Stimulated activated CD8-positive, alpha-beta memory T cell treated with anti-CD3 and anti-CD28 coated beads, Interleukin-15, amount 100 ng/mL, for 1 hour (primary cell): ENCODE results near the gene MGAT1.
A peak's percentile ranks its signal among the peaks of the same experiment; 100 is the strongest.
"Not testable (repeated sequence)": the region's sequence is repeated elsewhere in the genome, so short reads cannot be mapped to it uniquely, and the experiment has no call there.

Experiments
- DNase-seq: peaks from one replicate; pipeline ENCODE4 v3.0.0-alpha.2; 2020; ENCODE audit warnings: low read depth

MGAT1 gene

DNA sequence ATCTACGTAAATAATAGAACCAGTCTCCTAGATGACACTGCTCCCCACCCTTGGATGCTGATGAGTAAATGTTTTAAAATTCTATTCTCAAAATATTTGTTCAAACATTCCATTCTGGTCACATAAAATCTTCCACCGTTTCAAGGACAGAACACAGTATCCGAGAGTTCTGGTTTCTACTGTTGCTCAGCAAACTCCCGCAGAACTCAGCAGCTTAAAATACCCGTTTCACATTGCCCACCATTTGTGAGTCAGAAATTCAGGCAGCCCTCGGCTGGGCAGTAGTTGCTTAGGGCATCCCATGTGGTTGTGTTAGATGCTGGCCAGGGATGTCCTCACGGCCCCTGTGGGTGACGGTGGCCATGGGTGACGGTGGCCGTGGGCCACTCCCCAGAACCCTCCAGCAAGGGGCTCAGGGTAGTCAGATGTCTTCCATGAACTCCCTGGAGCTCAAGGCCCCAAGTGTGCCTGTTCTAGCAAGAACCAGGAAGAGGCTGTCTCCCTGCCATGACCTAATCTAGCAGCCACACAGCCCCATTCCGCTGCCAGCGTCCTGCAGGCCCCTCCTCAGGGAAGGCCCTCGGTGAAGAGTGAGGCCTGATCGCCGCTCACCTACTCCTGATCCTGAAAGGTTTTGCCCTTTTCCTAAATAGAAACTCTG is 17.4 kb downstream of the MGAT1 start:
- DNase-seq, result no peak

- peak; percentile 47 for DNase-seq
Observed at GRCh38 chr5:180784497-180785097, 18.0 kb downstream of the MGAT1 start.

GRCh38 chr5:180783340-180784052 is 19.1 kb downstream of the MGAT1 start:
- DNase-seq, result no peak

DNA sequence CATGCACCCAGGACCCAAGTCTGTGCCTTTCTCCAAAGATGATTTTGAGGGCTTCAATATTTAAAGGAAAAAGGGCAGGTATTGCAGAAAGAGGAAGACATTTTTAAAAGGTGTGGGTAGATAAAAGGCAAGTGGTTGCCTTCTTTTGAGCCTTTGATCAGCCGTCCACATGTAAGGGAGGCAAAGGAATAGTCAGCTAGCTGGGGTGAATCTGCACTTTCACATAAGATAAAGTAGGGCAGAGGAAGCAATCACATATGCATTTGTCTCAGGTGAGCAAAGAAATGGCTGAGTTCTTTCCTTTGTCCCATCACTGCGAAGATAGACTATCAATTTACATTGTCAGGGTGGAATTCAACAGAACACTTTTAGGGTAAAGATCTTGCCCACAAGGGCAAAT is 19.9 kb downstream of the MGAT1 start:
- DNase-seq, result no peak

DNA sequence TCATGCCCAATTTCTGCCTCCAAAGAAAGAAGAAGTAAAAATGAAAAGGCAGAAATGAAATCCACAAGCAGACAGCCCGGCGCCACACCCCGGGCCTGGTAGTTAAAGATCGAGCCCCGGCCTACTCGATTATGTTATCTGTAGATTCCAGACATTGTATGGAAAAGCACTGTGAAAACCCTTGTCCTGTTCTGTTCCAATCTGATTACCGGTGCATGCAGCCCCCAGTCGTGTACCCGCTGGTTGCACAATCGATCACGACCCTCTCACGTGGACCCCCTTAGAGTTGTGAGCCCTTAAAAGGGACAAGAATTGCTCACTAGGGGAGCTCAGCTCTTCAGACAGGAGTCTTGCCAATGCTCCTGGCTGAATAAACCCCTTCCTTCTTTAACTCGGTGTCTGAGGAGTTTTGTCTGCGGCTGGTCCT is 20.7 kb downstream of the MGAT1 start:
- not testable (repeated sequence) for DNase-seq

DNA sequence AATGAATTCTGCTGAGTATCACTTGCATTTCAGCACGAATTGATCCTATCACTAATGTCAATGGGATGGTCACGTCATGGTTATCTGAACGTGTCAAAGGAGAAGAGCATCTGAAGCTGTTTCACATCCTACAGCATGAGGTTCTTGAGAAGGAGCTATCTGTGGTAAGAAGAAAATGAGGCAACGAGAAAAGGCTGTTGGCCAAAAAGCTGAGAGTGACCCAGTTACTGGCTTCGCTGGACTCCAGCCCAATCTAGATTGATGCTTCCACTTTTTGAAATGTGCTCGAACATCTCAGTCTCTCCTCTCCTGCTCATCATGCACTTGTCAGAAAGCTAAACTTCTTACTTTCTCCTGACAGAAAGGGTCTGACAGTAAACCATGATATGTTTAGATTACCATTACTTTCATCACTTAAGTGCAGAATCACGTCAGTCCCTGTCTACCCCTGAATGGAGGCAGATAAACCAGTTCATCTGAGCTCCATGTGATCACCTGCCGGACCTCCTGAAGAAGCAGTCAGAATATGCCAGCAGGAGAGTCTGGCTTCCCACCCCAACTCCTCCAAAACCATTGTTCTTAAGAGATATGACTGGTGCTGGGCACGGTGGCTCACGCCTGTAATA is 22.5 kb downstream of the MGAT1 start:
- DNase-seq, result no peak

DNA sequence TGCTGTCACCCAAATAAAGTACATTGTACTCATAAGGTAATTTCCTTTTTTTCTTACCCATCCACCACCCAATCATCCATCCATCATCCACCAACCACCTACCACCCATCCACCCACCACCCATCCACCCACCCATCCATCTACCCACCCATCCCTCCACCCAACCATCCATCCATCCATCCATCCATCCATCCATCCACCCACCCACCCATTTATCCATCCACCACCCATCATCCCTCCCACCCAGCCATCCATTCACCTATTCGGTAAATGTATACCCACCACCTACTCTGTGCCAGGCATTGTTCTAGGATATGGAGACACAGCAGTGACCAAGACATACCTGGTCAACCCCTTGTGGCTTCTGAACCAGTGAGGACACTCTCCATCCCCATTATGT is 25.1 kb downstream of the MGAT1 start:
- DNase-seq, result no peak

DNA sequence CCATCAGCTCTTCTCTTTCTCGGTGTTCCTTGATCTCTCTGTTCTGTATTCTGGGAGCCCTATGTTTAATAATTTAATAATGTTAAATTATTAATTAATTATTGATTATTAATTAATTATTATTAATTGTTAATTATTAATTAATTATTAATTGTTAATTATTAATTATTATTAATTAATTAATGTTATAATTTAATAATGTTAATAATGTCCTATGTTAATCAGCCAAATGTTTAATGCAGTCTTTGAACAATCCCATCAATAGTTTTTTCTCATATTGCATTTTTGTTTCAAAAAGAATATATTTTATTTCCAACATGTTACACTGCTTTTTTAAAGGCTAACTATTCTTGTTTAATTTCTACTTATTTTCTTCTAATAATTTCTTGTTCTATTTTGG is 26.2 kb downstream of the MGAT1 start:
- DNase-seq, result no peak

GRCh38 chr5:180775624-180776023 is 27.0 kb downstream of the MGAT1 start:
- DNase-seq, result no peak

GRCh38 chr5:180771839-180772238 is 30.8 kb downstream of the MGAT1 start:
- no peak for DNase-seq

GRCh38 chr5:180769821-180770220 is 32.8 kb downstream of the MGAT1 start:
- DNase-seq, result no peak

DNA sequence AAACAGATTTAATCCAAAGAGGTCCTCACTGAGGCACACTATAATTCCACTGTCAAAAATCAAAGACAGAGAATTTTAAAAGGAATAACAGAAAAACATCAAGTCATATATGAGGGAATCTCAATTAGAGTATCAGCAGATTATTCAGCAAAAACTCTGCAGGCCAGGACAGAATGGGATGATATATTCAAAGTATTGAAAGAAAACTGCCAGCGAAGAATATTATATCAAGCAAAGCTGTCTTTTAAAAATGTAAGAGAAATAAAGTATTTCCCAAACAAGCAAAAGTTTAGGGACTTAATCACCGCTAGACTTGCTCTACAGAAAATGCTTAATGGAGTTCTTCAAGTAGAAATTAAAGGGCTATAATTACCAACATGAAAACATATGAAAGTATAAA is 47.0 kb downstream of the MGAT1 start:
- no peak for DNase-seq

DNA sequence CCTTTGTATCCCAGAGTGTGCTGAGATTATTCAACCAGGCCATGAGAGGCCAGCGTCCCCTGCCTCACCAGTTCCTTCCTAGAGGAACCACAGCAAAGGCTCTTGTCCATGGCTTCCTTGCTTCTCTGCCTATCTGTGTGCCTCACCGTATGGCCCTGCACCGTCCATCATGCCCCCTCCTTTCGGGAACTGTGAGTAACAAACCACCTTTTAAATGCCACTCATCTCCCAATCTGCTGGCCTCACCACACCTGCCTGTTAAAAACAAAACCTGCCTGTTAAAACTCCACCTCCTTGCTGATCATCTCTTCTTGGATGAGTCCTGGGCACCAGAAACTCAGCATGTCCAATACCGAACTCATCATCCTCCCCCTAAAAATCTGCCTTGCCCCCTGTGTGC is 58.4 kb downstream of the MGAT1 start:
- no peak for DNase-seq

DNA sequence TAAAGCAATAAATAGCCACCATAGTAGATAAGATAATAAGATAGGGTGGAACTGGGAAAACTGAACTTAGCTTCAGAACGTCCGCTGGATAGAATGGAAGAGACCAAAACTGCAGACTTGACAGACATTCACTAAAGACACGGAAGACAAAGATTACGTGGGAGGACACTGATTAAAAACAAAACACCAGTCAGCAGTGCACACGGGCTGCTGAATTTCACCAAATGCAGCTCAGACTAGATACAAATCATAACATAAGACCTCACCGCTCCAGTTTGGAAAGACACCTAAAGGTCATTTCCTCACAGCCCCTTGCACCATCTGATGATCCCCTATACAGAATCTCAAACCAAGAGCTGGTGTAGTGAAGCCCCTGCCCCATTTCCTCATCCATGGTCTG is 59.9 kb downstream of the MGAT1 start:
- DNase-seq, result no peak

GRCh38 chr5:180740953-180741352 is 61.7 kb downstream of the MGAT1 start:
- not testable (repeated sequence) for DNase-seq

DNA sequence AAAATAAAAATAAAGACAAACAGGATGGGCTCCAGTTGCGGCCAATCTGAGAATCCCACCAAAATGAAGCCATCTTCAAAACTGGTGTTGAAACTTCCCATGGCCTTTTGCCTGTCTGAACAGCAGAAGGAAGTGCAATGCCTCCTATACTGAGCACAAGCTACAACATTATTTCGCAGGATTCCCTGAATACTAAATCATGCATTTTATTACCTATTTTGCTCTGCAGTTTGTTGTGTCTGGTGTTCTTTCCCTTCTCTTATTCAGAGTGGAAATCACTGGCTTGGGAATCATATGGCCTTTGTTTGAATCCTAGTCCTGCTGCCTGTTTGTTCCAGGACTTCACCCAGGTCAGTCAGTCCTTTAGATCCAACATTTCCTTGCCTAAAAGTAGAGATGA is 62.6 kb downstream of the MGAT1 start, which contains the start of gene OR2Y1:
OR2Y1 (minus strand) TSS at position 101 of the 400 bp plus-strand sequence; CDS start at position 101, 0 bp downstream.
- no peak for DNase-seq

DNA sequence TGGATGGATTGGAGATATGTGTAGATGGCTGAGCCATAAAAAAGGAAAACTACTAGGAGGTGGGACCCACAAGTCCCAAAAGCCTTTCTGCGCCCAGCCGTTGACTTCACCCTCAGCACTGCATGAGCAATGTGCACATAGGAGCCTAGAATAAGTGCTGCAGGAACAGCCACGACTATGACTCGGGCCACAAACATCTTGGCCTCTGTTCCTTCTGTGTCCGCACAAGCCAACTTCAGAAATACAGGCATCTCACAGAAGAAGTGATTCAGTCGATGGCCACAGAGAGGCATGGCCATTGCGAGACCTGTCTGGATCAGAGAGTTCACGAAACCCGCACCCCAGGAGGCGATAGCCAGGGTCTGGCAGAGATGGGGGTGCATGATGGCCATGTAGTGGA is 63.3 kb downstream of the MGAT1 start:
- DNase-seq, result no peak

DNA sequence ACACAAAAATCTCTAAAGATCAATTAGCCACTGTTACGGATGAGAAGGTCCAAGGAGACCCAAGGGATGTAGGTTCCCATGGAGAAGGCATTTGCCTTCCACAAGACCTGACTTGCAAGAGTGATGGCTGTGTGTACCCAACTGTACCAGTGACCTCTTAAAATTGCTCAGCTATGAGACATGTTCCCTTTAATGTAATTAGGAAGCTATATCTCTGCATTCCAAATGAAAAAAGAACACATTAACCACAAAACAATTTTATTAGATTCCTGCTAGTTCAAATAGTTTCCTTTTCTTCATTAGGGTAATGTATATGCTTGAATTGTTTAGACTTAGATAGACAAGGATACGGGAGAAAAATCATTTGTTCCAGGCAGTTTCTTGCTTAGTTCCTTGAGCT is 66.1 kb downstream of the MGAT1 start:
- no peak for DNase-seq
